MG63 (cell line): Measurements from ENCODE around the gene RANBP6. TPM values are rescaled to one million over a fixed set of nuclear protein-coding genes. Genes with fewer than 3 reads are reported as not detected.
A peak's percentile ranks its signal among the peaks of the same experiment; 100 is the strongest.
"Not testable (repeated sequence)": the region's sequence is repeated elsewhere in the genome, so short reads cannot be mapped to it uniquely, and the experiment has no call there.

Experiments used
- DNase-seq: peaks from one replicate; pipeline ENCODE4 v3.0.0-alpha.2; 2020
- H3K27me3 ChIP-seq: fragments of 250-450 bp; sonication (Bioruptor Pico); 2 replicates; pipeline ENCODE4 v1.5.1; 2020; ENCODE audit warnings: mild to moderate bottlenecking, moderate library complexity
- H3K36me3 ChIP-seq: fragments of 250-450 bp; sonication (Bioruptor Pico); 2 replicates; pipeline ENCODE4 v1.5.1; 2020; ENCODE audit warnings: mild to moderate bottlenecking, moderate library complexity
- H3K4me3 ChIP-seq: fragments of 250-450 bp; sonication (Bioruptor Pico); 2 replicates; pipeline ENCODE4 v1.5.1; 2020; ENCODE audit warnings: mild to moderate bottlenecking, moderate library complexity
- H3K9me3 ChIP-seq: fragments of 250-450 bp; sonication (Bioruptor Pico); 2 replicates; pipeline ENCODE4 v1.5.1; 2020; ENCODE audit warnings: mild to moderate bottlenecking, moderate library complexity
- total RNA-seq: library from RNA; depleted of rRNA; stranded (reverse); fragments of >200 nt; shearing (Covaris generic); gene quantifications from 2 replicates; pipeline ENCODE4 v1.2.3, GENCODE V29; 2014; ENCODE audit warnings: low replicate concordance

Gene RANBP6
- total RNA-seq, 1 experiment from 2014 or later, result 1.7 TPM

GRCh38 chr9:6016975-6017374 is 1.6 kb upstream of the RANBP6 start:
- H3K27me3 ChIP-seq, H3K36me3 ChIP-seq, H3K9me3 ChIP-seq, H3K4me3 ChIP-seq, DNase-seq: not testable (repeated sequence)

- Histone ChIP-seq H3K4me3 (peak overlapping the region; percentile 63), H3K27me3 (no peaks in the 10 kb centered on the region), H3K36me3 (no peaks in the 10 kb centered on the region), H3K9me3 (no peaks in the 10 kb centered on the region)
- DNase-seq, result no peak
Observed at GRCh38 chr9:6014670-6015270, 654 bp downstream of the RANBP6 start.

GRCh38 chr9:6008169-6008979 is 7.0 kb downstream of the RANBP6 start:
- peak; percentile 89 for DNase-seq
- Histone ChIP-seq H3K4me3 (peak overlapping the region; percentile 64), H3K27me3 (no peaks in the 10 kb centered on the region), H3K9me3 (no peaks in the 10 kb centered on the region), H3K36me3 (no peaks in the 10 kb centered on the region)

DNA sequence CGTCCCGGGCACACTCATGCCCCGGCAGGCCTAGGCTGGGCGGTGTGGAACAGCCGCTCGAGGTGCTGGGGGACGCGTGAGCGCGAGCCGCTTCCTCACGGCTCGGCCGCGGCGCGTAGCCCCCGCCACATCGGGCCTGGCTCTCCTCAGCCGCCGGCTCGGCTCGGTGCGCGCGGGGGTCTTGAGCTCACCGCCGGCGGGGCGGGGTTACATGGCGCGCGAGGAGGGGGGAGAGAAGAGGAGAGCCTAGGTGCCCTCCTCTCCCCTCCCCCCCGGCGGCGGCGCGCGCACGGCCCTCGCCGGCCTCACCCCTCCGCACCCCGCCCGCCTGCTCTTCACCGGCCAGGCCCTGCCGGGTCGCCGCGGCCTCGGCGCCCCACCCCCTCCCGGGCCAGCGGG is 7.7 kb downstream of the RANBP6 start:
- peak; percentile 45 for DNase-seq
- no peaks in the 10 kb centered on the region for H3K36me3 ChIP-seq
- H3K9me3 ChIP-seq, result no peaks in the 10 kb centered on the region
- H3K4me3 ChIP-seq, result peak overlapping the region; percentile 64
- H3K27me3 ChIP-seq, result no peaks in the 10 kb centered on the region

GRCh38 chr9:6007058-6007769 is 8.2 kb downstream of the RANBP6 start:
- Histone ChIP-seq H3K9me3 (no peaks in the 10 kb centered on the region), H3K27me3 (no peaks in the 10 kb centered on the region), H3K36me3 (no peaks in the 10 kb centered on the region)

DNA sequence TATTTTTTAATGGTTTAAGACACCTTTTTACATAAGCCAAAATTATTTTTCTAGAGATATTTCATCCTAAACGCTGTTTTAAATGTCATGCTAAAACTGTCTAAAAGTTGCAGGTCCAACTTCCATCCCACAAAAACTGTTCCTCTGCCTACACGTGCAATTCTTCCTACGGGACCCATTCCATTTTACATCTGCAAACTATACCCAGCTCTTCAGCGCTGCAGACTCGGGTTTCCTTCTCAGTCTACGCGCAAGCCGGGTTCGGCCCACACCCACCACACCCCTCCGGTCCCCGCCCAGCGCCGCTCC is 8.7 kb downstream of the RANBP6 start:
- H3K36me3 ChIP-seq, result no peaks in the 10 kb centered on the region
- H3K27me3 ChIP-seq, result no peaks in the 10 kb centered on the region
- DNase-seq, result no peak
- H3K9me3 ChIP-seq, result no peaks in the 10 kb centered on the region
- peak overlapping the region; percentile 64 for H3K4me3 ChIP-seq

More at GRCh38 chr9:6007058-6007769, 8.2 kb downstream of the RANBP6 start:
- DNase-seq, result peak; percentile 83
- peak overlapping the region; percentile 64 for H3K4me3 ChIP-seq

DNA sequence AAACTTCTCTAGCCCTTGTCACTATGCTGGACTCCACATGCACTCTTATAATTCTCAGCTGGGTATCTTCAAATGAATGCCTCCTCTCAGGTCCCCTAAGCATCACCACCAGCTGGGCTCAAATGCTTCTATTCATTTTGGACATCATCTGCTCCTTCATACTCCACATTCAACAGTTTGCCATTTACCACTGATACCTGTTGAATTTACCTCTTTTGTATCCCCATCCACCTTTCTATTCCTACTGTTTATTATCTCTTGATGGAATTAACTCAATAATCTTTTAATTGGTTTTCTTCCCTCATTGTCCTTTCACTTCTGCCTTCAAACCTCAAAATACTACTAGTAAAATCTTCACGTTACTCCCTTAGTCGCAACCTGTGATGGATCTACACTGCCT is 14.5 kb downstream of the RANBP6 start:
- Histone ChIP-seq H3K4me3 (no peak overlapping the region), H3K27me3 (no peaks in the 10 kb centered on the region), H3K9me3 (no peaks in the 10 kb centered on the region), H3K36me3 (no peaks in the 10 kb centered on the region)
- no peak for DNase-seq

- DNase-seq, result no peak
- H3K4me3 ChIP-seq, result no peak overlapping the region
- no peaks in the 10 kb centered on the region for H3K27me3 ChIP-seq
- no peaks in the 10 kb centered on the region for H3K9me3 ChIP-seq
- H3K36me3 ChIP-seq, result no peaks in the 10 kb centered on the region
Observed at GRCh38 chr9:5999443-6000101, 15.9 kb downstream of the RANBP6 start.

DNA sequence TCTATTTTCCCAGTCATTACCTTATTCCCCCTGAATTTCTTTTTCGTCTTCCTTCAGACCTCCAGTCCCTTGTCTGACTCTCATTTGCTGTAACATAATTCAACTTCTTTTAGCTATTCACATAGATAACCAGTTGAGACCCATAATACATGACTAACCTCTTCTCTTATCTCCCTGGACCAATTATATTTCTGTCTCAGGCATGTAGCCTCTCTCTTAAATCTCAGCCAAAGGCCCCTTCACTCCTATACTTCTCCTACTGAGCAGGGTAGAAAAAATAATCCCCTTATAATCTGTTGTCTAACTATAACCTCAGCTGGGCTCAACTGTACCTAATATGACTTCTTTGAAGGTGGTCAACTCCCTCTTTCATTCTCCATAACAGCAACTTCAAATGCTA is 20.9 kb downstream of the RANBP6 start:
- Histone ChIP-seq H3K4me3 (no peak overlapping the region), H3K9me3 (no peaks in the 10 kb centered on the region), H3K36me3 (no peaks in the 10 kb centered on the region), H3K27me3 (no peaks in the 10 kb centered on the region)
- no peak for DNase-seq

DNA sequence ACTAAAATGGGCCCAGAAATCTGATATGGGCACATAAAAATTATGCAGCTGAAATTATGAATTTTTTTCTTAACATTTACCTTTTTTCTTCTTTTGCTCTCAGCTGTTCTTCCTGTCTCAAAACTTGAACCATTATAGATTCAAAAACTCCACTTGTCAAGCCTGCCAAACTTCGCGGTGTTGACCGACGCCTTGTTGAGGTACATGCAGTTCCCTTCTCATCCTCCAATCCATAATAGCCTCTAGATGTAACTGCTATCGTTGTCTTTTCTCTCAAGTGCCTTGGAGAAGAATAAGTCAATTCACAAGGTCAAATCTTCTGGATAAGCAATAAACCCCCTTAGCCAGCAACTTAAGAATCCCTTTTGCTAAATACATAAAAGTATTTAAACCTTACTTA is 27.2 kb downstream of the RANBP6 start:
- H3K36me3 ChIP-seq, result no peaks in the 10 kb centered on the region
- H3K27me3 ChIP-seq, result no peaks in the 10 kb centered on the region
- H3K4me3 ChIP-seq, result no peak overlapping the region
- no peak for DNase-seq
- H3K9me3 ChIP-seq, result no peaks in the 10 kb centered on the region

DNA sequence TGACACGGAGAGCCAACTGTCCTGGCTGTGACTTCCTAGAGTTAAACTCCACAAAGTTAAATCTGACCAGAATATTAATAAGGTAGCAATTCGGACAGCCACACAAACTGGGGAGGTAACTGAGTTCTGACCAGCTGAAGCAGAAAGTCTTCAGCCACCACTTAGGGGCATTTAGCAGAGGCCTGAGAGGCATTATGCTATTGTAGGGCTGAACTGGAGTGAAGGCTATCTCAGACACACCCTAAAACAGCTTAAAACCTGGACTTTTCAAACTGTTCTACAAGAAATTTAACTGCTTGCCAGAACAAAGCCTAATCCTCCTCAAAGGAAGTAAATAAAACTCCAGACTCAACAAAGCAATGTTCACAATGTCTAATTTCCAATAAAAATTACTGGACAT is 32.4 kb downstream of the RANBP6 start:
- no peak for DNase-seq
- Histone ChIP-seq H3K27me3 (no peaks in the 10 kb centered on the region), H3K4me3 (no peak overlapping the region), H3K36me3 (no peaks in the 10 kb centered on the region), H3K9me3 (no peaks in the 10 kb centered on the region)

GRCh38 chr9:5982317-5982716 is 33.1 kb downstream of the RANBP6 start:
- DNase-seq, result no peak
- Histone ChIP-seq H3K9me3 (no peaks in the 10 kb centered on the region), H3K4me3 (no peak overlapping the region), H3K27me3 (no peaks in the 10 kb centered on the region), H3K36me3 (no peaks in the 10 kb centered on the region)

- Histone ChIP-seq H3K4me3 (no peak overlapping the region), H3K9me3 (no peaks in the 10 kb centered on the region), H3K36me3 (no peaks in the 10 kb centered on the region), H3K27me3 (no peaks in the 10 kb centered on the region)
- DNase-seq, result no peak
Observed at GRCh38 chr9:5978523-5978922, 36.9 kb downstream of the RANBP6 start.

GRCh38 chr9:5976674-5977397 is 38.6 kb downstream of the RANBP6 start:
- Histone ChIP-seq H3K36me3 (no peaks in the 10 kb centered on the region), H3K4me3 (no peak overlapping the region)

GRCh38 chr9:5971740-5972139 is 43.7 kb downstream of the RANBP6 start:
- no peak for DNase-seq
- Histone ChIP-seq H3K4me3 (no peak overlapping the region), H3K27me3 (no peaks in the 10 kb centered on the region), H3K9me3 (no peaks in the 10 kb centered on the region), H3K36me3 (no peaks in the 10 kb centered on the region)

More at GRCh38 chr9:5976674-5977397, 38.6 kb downstream of the RANBP6 start:
- Histone ChIP-seq H3K27me3 (no peaks in the 10 kb centered on the region), H3K9me3 (no peaks in the 10 kb centered on the region)
- no peak for DNase-seq
